HFF-Myc (cell line): ENCODE results near the gene ADGRF3.
A peak's percentile ranks its signal among the peaks of the same experiment; 100 is the strongest.

Source experiments
- DNase-seq: peaks from one replicate; pipeline ENCODE4 v3.0.0-alpha.2; 2011; ENCODE audit warnings: low read depth; ENCODE audit errors: extremely low read depth
- H3K4me3 ChIP-seq: replicated peaks from 2 replicates; pipeline ENCODE4 v1.5.1; 2011; ENCODE audit warnings: low read depth, mild to moderate bottlenecking, control low read depth, low read length
- TF ChIP-seq, protein P1 (sequence below): IDR thresholded peaks from 2 replicates; pipeline ENCODE4 v1.5.1; 2012; ENCODE audit warnings: mild to moderate bottlenecking, low read depth, low read length, control low read depth; ENCODE audit errors: missing control alignments

Gene ADGRF3, protein sequence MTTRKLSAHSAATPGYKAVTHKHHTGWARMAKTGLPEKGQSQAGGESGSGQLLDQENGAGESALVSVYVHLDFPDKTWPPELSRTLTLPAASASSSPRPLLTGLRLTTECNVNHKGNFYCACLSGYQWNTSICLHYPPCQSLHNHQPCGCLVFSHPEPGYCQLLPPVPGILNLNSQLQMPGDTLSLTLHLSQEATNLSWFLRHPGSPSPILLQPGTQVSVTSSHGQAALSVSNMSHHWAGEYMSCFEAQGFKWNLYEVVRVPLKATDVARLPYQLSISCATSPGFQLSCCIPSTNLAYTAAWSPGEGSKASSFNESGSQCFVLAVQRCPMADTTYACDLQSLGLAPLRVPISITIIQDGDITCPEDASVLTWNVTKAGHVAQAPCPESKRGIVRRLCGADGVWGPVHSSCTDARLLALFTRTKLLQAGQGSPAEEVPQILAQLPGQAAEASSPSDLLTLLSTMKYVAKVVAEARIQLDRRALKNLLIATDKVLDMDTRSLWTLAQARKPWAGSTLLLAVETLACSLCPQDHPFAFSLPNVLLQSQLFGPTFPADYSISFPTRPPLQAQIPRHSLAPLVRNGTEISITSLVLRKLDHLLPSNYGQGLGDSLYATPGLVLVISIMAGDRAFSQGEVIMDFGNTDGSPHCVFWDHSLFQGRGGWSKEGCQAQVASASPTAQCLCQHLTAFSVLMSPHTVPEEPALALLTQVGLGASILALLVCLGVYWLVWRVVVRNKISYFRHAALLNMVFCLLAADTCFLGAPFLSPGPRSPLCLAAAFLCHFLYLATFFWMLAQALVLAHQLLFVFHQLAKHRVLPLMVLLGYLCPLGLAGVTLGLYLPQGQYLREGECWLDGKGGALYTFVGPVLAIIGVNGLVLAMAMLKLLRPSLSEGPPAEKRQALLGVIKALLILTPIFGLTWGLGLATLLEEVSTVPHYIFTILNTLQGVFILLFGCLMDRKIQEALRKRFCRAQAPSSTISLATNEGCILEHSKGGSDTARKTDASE

GRCh38 chr2:26346454-26347053 is at the start of gene ADGRF3:
Gene ADGRF3 (minus strand): TSS chr2:26346789. CDS start chr2:26346234, 555 bp downstream.
- TF ChIP-seq, protein P1, sequence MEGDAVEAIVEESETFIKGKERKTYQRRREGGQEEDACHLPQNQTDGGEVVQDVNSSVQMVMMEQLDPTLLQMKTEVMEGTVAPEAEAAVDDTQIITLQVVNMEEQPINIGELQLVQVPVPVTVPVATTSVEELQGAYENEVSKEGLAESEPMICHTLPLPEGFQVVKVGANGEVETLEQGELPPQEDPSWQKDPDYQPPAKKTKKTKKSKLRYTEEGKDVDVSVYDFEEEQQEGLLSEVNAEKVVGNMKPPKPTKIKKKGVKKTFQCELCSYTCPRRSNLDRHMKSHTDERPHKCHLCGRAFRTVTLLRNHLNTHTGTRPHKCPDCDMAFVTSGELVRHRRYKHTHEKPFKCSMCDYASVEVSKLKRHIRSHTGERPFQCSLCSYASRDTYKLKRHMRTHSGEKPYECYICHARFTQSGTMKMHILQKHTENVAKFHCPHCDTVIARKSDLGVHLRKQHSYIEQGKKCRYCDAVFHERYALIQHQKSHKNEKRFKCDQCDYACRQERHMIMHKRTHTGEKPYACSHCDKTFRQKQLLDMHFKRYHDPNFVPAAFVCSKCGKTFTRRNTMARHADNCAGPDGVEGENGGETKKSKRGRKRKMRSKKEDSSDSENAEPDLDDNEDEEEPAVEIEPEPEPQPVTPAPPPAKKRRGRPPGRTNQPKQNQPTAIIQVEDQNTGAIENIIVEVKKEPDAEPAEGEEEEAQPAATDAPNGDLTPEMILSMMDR: no peak
- DNase-seq: no peak

GRCh38 chr2:26395394-26395793 is 48.8 kb upstream of the ADGRF3 start:
- H3K4me3 ChIP-seq: no peak overlapping the region
- DNase-seq: no peak
- TF ChIP-seq, protein P1: no peak

More at GRCh38 chr2:26346454-26347053, at the start of gene ADGRF3:
- H3K4me3 ChIP-seq: peak within 1 kb of the TSS; percentile 79

DNA sequence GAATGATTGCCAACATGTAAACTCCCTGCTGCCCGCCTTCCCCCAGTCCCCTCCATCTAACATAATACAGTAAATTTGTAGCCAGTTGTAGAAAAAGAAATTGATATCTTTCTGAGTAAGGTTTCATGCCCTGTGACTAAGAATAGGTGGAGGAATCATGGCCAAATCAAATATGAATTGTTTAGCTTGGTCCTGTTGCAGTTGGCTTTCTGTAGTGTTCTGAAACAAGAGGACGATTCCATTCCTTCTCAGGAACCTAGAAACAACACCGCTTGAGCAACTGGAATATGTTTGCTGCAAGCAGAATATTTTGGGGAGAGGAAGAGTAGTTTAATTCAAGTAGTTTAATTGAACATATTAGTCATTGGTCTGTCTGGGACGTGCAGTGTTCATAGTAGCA is 48.1 kb upstream of the ADGRF3 start:
- DNase-seq: no peak
- H3K4me3 ChIP-seq: no peak overlapping the region
- TF ChIP-seq, protein P1: no peak

- no peak overlapping the region for H3K4me3 ChIP-seq
- DNase-seq: no peak
- TF ChIP-seq, protein P1: no peak
These were observed 40.6 kb upstream of the ADGRF3 start for GRCh38 chr2:26387189-26387588.

DNA sequence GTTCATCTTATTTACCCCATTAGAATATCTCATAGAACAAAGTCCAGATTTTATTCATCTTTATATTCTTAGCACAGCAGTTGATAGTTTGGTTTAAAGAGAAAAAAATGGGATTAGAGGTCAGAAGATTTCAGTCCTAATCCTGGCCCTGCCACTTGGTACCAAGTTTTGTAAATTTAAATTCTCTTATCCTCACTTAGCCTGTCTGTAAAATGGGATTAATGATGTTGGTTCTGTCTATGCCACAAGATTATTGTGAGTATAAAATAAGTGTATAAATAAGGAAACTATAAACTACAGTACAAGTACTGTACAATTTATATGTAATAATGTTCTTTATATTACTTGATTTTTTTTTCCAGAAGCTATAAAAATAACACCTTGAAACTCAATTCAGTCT is 38.0 kb upstream of the ADGRF3 start:
- H3K4me3 ChIP-seq: no peak overlapping the region
- TF ChIP-seq, protein P1: no peak
- no peak for DNase-seq

DNA sequence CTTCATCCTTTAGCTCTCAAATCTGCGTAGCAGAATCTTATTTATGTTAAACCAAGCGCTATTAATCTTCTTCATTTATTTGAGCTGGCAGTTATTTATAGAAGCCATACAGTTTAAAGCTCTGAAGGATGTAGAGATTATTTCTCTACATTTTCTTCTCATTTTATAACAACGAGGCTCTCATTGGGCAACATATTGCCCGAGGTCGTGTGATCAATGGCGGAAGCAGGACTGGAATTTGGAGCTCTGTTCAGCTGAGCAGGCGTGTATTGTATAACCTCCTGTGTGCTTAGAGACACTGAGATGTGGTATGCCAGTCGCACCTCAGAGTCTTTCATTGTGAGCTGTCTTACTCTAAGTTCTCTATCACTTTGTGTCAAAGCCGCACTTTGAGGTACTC is 37.6 kb upstream of the ADGRF3 start:
- TF ChIP-seq, protein P1: no peak
- DNase-seq: no peak
- H3K4me3 ChIP-seq: no peak overlapping the region
